HG03159 (cell line): Measurements from ENCODE around the gene CENPP.
A peak's percentile ranks its signal among the peaks of the same experiment; 100 is the strongest.

Source experiments
- ATAC-seq: cut with Tn5 transposase; IDR thresholded peaks from one replicate; pipeline ENCODE4 v1.9.1; 2021; ENCODE audit warnings: mild to moderate bottlenecking, moderate library complexity; ENCODE audit not compliant: unreplicated experiment

The CENPP gene

DNA sequence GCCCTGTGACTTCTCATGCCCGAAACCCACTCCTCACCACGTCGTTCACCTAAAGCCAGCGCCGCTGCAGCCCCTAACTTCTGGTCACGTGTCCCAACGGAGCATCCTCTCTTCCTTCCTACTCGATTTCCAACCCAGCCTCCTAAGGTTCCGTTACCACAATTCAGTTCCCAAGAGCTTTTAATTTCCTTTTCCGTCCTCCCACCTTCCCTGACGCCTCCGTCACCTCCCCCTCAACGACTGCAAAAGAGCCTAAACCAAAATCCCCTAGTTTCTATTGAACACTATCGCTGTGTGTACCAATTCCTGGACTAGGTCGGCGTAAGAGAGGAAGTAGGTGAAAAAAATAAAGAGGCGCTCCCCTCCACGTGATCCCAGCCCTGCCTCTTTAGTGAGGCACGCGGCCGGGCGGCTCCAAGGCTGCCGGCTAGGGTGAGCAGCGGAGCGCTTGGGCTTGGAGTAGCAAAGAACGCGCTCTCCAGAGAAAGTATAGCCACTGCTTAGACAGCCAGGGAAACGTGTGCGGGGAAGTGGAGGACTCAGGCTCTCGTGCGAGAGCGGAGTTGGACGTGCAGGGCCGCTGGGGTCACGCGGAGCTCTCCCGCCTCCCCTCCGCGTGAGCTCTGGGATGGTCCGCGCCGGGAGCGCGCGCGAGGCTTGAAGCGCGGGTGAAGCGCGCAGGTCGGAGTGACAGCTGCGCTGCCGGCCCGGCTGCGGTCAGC is at the start of gene CENPP, which contains the start of gene NOL8:
Gene CENPP, plus strand, starts transcription at position 685 of the 722 bp plus-strand sequence.
Gene NOL8, minus strand, starts transcription at position 82 of the 722 bp plus-strand sequence. CDS start 1,189 bp downstream, outside the sequence.
- peak; percentile 92 for ATAC-seq

DNA sequence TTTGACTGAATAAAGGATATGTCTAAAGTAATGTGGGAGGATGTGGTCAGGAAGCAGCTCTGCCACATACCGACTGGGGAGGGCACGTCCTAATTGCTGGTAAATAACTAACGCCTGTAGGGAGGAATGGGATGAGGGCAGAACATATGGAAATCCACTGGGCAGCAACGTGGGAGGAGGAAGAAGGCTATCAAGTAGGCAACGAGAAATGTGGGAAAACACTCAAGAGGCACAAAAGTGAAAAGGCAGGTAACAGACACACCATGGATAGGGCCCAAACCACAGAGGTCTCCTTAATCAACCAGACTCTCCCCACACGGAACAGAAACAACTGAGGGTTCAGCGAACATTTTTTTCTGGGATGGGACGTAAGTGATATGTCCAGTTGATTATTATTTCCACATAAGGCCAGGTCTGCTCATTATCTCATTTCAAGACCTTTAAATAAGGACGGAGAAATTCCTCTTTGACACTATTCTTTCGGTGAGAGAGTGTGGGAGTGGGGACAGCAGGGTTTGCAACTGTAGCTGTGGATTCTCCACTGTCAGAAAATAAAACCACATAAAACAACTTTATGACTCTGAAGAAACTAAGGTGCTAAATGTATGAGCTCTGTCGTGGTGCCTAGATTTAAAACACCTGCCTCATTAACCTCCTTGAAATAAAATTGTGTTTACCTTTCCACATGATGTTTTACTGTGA is 49.3 kb upstream of the CENPP start:
- ATAC-seq, result no peak

DNA sequence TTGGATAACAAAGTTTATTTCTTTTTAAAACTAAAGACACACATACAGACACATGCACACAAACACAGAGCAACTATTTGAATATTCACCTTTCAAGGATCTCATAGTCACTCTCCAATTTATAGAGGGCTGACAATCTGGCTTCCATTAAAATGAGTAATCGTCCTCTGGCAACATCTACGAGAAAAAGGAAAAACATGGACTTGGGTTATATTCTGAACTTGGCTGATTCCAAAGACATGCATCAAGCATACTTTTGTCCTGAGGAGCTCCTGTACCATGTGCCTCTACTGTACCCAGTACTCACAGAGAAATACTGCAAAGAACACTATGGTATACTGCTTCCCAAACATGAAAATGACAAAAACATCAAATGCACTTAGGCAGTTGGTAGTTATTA is 47.6 kb upstream of the CENPP start:
- ATAC-seq, result no peak

DNA sequence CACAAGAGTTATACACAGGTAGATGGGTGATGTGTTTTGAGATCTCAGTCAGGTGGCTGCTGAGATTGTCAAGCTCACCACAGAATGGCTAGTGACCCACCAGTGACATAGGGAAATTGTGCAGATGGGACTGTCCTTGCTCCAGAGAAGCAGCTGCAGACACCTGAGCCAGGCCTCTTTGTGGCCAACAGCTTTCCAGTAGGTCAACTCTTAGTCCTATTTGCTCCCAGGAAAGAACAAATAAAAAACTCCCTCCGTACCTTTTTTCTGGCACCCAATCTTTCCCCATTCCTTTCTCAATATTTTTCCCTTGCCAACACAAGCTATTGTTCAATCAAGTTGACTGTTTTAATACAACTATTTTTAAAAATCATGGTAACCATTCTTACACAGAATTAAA is 46.5 kb upstream of the CENPP start:
- no peak for ATAC-seq

DNA sequence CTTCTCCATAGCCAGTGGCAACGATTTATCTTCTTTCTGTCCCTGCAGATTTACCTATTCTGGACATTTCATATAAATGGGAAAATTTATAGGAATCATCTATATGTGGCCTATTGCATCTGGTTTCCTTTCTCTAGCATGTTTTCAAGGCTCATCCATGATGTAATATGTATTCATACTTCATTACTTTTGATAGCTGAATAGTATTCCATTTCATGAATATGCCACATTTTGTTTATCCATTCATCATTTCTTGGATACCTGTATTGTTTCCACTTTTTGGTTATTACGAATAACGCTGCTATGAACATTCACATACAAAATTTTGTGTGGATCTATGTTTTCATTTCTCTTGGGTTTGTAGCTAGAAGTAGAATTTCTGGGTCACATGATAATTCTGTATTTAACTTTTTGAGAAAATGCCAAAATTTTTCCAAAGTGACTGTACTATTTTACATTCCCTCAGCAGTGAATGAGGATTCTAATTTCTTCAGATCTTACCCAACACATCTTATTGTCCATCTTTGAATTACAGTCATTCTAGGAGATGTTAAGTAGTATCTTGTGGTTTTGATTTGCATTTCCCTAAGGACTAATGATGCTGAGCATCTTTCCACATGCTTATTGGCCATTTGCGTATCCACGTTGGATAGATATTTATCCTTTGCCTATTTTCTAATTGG is 35.9 kb upstream of the CENPP start:
- no peak for ATAC-seq

DNA sequence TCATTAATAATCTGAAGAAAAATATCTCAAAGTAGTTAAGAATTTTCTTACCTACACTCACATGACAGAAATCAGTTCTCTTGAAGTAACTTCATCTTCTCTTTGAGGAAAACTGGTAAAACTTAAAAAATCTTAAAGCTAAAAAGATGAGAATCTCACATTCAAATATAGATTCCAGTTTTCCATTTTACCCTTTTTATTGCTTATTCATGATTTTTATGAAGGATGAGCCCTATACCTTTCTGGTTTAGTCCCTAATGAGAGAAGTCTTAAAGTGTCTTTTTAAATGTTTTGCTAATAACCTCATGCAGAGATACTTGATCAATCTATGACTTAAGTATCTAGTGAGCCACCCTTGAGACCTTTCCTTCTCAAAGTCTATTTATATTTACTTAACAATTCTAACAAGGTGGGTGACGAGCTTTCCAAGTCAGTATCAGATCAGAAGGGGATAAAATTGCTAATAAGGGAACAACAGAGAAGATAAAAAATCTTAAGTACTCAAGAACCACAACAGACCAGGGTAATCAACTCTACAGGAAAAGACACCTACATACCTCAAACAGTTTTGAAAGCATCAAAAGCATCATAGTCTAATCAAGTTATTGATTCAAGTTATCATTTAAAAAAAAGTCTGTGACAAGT is 34.8 kb upstream of the CENPP start:
- no peak for ATAC-seq

DNA sequence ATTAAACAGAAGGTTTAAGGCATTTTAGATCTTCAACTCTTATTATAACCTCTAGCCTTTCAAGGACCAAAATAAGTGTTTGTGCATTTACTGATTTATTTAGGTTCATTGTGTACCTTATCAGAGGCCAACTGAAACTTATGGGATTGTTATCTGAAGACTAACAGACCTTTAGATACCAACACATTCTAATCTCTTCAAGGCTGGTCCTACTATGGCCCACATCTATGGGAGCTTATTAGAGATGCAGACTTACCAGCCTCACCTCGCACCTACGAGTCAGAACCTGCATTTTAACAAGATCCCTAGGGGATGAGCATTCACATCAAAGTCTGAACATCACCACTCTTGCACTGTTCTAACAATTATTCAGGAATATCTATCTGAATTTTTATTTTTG is 34.2 kb upstream of the CENPP start:
- no peak for ATAC-seq

DNA sequence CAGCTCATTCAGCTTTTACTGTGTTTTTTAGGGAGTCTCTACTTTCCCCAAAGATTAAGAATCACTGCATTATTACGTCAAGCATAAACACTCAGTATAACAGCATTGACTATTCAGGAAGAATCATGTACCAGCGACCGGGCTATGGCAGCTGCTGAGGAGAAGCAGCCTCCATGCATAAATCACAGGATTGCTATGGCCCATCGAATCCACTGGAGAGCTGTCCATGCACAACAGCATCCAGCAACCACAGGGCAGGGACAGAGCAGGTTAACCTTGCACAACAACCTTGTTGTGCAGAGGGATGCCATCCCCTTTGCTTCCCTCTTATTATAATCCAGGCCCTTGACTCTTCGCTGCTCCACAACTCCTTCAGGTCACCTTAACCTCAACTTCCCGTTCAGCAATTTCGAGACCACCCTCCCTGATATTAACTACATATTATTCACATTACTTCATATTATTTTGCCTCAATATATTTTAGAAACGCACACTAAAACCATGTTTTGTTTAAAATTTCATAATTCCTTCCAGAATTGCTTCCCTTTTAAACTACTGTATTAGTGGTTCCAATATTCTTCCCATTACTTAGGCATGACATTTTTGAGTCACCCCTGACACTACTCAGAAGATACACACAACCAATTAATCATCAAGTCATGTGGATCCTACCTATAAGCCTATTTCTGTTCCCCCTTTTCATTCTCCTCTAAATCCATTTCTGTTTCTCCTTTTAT is 33.2 kb upstream of the CENPP start:
- ATAC-seq, result no peak

DNA sequence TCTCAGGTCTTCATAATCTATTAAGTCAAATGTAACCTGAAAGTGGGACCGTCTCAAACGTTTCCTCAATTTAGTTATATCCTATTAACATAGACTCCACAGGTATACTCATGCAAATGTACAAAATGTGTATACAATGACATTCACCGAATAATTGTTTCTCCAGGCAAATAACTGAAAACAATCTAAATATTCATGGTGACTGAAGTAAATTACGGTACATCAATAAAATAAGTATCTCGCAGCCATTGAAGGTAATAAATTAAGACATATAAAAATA is 32.7 kb upstream of the CENPP start:
- no peak for ATAC-seq

DNA sequence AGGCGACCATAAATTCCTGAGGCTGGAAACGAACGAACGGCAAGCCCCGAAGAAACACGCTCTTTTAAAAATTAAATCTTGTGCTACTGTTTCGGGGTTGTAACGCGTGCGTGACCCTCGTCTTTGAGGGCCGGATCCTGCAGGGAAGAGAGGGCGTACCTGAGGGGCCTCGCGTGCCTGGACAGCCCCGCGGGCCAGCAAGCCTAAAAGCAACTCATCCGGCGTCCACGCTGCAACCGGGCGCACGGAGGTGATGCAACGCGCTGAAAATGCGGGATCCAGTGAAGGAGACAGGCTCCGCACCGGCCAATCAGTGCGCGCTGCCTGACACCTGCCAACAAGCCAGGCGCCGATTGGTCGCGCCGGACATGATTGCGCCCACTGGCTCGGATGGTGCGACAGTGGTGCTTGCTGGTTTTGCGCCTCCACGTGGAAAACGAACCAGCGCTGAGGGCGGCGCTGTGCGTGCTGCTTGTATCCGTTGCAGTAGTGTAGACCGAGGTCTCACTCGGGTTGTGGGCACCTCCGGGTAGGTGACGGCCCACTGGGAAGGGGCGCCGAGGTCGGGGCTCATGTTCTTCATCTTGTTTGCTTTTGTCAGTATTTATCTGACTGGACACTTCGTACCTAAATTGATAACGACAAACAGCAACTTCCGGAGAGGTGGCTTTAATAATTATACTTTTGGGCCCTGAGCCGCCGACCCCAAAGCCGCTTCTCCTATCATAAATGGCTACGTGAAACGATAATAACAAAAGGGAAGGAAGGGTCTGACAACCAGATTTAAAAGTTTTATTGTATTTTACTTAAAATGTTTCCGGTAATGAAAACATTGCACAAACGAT is 32.1 kb upstream of the CENPP start, which contains the start of gene IARS1:
Gene IARS1, minus strand, starts transcription at position 246 of the 845 bp plus-strand sequence. CDS start 4,278 bp downstream, outside the sequence.
- peak; percentile 95 for ATAC-seq

DNA sequence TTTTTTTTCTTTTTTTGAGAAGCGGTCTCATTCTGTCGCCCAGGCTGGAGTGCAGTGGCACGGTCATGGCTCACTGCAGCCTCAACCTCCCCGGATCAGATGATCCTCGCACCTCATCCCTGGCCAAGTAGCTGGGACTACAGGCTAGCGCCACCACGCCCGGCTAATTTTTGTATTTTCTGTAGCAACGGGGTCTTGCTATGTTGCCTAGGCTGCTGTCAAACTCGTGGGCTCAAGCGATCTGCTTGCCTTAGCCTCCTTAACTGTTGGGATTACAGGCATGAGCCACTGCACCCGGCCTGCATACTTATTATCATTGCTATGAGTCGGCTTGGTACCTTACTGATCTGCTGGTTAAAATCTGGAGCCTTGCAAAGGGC is 31.5 kb upstream of the CENPP start:
- ATAC-seq, result no peak

DNA sequence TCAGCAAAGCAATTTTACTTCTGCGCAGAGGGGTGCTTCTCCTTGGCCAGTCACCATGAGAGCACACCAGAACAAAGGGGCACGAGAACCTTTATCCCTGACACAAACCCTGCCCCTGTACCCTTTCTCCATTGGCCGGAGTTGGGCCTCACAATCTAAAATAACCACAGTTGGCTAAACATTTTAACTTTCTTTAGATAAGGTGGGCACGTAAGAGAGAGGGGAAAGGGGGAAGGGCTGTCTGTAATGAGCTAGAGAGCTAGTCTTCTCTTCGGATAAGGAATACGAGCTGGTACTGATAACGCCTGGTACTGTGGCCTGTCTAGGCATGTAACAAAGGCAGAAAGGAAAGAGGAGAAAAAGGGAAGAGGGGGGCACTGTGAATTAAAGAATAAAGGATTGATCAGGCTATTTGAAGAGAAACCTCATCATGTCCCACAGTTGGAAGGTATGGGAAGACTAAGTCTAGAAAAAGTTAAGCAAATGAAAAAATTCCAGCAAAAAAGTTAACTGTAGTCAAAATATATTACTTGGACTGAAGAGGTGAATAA is 30.4 kb upstream of the CENPP start:
- ATAC-seq, result no peak

DNA sequence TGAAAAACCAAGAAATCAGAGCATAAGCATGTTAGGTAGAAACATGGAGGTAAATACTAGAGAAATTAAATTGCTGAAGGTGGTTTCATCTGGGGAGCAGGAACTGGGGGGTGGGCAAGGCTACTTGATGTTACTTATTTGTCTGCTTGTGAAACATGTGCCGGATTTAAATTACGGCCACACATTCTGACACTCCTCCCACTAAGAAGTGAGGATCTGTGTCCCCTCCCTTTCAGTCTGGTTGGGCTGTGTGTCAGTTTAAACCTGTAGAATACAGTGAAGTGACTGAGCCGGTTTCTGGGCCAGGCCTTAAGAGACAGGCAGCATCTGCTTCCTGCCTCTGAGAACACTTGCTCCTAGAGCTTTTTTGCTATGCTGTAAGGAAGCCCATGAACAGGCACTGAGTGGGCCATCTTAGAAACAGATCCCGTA is 29.9 kb upstream of the CENPP start:
- no peak for ATAC-seq

DNA sequence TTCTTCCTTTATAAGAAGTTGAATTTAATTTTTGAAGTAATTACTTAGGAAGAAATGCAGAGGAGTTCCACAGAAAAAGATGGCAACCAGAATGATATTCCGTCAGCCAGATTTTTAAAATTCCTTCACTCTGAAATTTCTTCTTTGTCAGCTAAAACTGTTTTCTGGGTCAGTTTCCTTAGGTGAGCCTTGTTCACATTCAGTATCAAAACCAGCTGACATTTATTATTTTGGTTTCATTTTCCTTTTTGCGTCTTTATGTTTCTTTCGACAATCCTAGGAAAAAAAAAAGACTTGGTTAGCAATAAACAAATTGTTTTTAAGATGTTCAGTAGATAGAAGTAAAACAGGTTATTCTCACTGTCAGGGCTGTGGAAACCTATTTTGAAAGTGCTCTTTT is 28.1 kb upstream of the CENPP start:
- no peak for ATAC-seq

DNA sequence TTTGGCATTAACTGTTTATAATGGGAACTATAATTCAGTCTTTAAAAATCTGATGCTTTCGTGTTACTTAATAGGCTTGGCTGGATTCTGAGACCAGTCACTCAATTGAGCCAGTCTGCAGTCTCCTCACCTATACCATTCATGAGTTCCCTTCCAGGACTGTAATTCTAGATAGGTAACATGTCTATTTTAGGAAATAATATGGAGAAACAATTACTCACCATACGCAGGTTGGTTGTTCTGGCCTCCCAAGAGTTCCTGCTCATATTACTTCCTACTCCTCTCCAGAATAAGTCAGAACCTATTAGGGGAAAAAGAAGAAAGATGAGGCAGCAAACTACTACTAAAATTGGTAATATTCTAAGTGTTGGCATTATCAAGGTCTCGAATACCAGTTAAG is 27.7 kb upstream of the CENPP start:
- no peak for ATAC-seq

DNA sequence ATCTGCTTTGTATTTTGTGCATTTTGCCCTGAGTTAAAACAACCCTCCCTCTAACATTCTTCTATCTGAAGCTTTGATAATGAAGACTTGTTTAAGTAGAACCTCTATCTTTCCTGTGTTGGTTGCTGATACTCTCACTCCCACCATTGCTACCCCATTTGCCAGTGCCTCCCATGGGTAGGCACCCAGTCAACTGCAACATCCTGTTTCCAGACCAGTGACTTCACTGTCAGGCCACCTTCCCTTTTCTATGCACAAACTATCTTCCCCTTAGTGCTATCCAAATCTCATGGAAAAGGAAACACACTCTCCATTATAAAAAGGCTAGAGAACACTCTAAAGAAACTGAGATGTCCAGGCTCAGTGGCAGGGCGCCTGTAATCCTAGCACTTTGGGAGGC is 26.6 kb upstream of the CENPP start:
- ATAC-seq, result no peak

DNA sequence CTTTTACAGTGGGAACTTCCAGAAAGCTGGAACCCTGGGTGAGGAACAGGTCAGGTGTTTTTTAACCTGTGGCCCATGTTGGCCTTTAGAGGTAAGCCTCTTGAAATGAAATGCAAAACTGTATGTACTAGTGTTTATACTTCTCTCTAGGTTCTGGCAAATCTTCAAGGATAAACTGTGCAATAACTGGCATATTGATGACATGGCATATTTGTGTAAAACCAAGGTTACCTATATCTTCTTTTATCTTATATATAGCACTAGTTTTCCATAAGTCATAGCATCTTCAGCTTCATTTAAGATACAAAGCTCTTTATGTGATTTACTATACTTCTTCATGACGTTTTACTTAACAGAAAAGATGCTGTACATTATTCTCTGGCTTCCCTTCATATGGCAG is 24.8 kb upstream of the CENPP start:
- ATAC-seq, result no peak

DNA sequence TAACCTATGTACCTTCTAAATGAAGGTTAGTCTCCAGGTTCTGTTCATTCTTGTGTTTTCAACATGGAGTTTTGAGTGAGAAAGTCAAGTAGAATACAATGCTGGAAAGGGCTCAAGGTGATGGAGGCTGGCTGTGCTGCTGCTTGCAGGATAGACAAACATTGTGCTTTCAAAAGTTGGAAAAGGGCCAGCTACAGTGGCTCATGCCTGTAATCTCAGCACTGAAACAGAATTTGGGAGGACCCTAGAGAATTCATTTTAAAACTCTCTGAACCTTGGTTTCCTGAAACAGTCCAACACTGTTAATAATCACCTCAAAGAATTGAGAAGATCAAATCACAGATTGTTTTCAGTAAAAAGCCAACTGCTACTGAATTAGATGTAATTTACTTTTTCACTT is 16.9 kb upstream of the CENPP start:
- no peak for ATAC-seq

DNA sequence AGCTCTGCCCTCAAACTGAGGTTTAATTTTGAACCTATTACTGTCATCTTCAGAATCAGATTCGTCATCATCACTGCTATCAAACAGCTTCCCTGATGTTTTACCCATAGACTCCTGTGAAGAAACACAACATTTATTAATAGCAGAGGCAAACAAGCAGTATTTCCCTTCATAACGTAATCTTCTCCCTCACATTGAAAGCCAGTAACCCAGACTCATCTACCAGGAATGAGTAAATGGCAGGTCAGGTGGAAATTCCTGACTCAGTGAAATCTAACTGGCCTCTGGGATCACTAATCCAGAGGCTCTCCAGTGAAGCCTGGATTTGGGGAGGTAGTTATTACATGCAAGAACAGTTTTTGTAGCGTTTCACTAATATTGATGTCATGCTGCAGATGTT is 15.2 kb upstream of the CENPP start:
- ATAC-seq, result no peak
